Gastrocnemius medialis (tissue), 4 donors: ENCODE data around the gene DOK1. TPM values are rescaled to one million over a fixed set of nuclear protein-coding genes. Genes with fewer than 3 reads are reported as not detected.

Source experiments
- ATAC-seq, 2 donors: fragments of 150-250 bp; one replicate each; pipeline ENCODE4 v1.9.1; 2016
- DNase-seq, 2 donors: peaks; one replicate each; pipeline ENCODE4 v3.0.0-alpha.2; 2019
- H3K27ac ChIP-seq, 4 donors: fragments of 200-600 bp; sonication (generic); 1 replicate in 1 of 4; 2 replicates in 3 of 4; pipeline ENCODE4 v1.5.1; 2016 to 2018; ENCODE audit warnings: mild to moderate bottlenecking in 2 of 4, moderate library complexity in 1 of 4
- H3K27me3 ChIP-seq, 3 donors: fragments of 200-600 bp; sonication (generic) in 2 of 3; 1 replicate in 1 of 3; 2 replicates in 2 of 3; pipeline versions ENCODE4 v1.5.1 to v1.6.0; 2016 to 2019; ENCODE audit warnings: mild to moderate bottlenecking in 1 of 3, moderate library complexity in 1 of 3
- H3K36me3 ChIP-seq, 2 donors: fragments of 200-600 bp; sonication (generic) in 1 of 2; one replicate each; pipeline ENCODE4 v1.5.1; 2017 to 2018
- H3K4me1 ChIP-seq, 2 donors: fragments of 200-600 bp; sonication (generic) in 1 of 2; one replicate each; pipeline ENCODE4 v1.5.1; 2016 to 2017; ENCODE audit warnings: mild to moderate bottlenecking in 2 of 2
- H3K4me3 ChIP-seq, 4 donors: fragments of 200-600 bp; sonication (generic) in 3 of 4; 1 replicate in 1 of 4; 2 replicates in 3 of 4; pipeline ENCODE4 v1.5.1; 2016 to 2019; ENCODE audit warnings: mild to moderate bottlenecking in 2 of 4
- H3K9me3 ChIP-seq, 3 donors: fragments of 200-600 bp; sonication (generic) in 2 of 3; 1 replicate in 1 of 3; 2 replicates in 2 of 3; pipeline ENCODE4 v1.5.1; 2016 to 2019
- CTCF ChIP-seq, 5 experiments: fragments of 450-650 bp in 3 of 5; fragments of 200-600 bp in 2 of 5; sonication (generic) in 2 of 5; IDR thresholded peaks in 4 of 5; conservative IDR thresholded peaks in 1 of 5; 1 replicate in 4 of 5; 2 replicates in 1 of 5; pipeline ENCODE4 v1.5.1; 2016 to 2019; ENCODE audit warnings: antibody characterized with exemption in 5 of 5, mild to moderate bottlenecking in 3 of 5, moderate library complexity in 3 of 5
- POLR2A ChIP-seq, 2 donors: fragments of 450-650 bp; IDR thresholded peaks; one replicate each; pipeline ENCODE4 v1.6.1; 2017; ENCODE audit warnings: antibody characterized with exemption in 2 of 2, mild to moderate bottlenecking in 2 of 2, moderate library complexity in 2 of 2
- in situ Hi-C, 4 donors: fragments of 200-750 bp; cut with MboI; loops; one replicate each; pipeline versions ENCODE4 v1.15.0 to v1.8.0; 2017; ENCODE audit warnings: low sequenced_read_pairs in 4 of 4
- intact Hi-C: fragments of 100-400 bp; cut with DNase I; formaldehyde crosslinking; loops from one replicate; pipeline ENCODE4 v1.15.1; 2023; ENCODE audit warnings: low total_unique reads
- total RNA-seq, 4 donors: library from RNA; depleted of rRNA; stranded (reverse); fragments of >200 nt; gene quantifications; one replicate each; pipeline versions ENCODE4 v1.1.0 to v1.2.3, GENCODE V29; 2016

DOK1 gene
- total RNA-seq, 4 donors from 2014 or later, result 0.51 to 4.1 (median 2.7) TPM

GRCh38 chr2:74526649-74527230 is 27.8 kb upstream of the DOK1 start:
- in situ Hi-C loops, result loop anchor here in 1 of 4 donors (25.0 kb wide), 1 partner anchor 1289 kb away; the partner anchor contains the start of genes CCT7 and PRADC1
- Histone ChIP-seq H3K9me3 (no peaks in the 10 kb centered on the region), H3K36me3 (peaks cover 0 to 33% of the 10 kb centered on the region in 2 donors), H3K4me1 (peaks cover 19 to 28% of the 10 kb centered on the region in 2 donors), H3K4me3 (no peak overlapping the region), H3K27ac (no peak overlapping the region), H3K27me3 (no peaks in the 10 kb centered on the region)
- DNase-seq (no peak), ATAC-seq (no peak)
- intact Hi-C loops, result loop anchor here (10.0 kb wide), 1 partner anchor 308 kb away; the partner anchor contains the start of gene HK2
- TF ChIP-seq POLR2A (IDR thresholded peaks at IDR 0.05) (no peak), CTCF (IDR thresholded peaks at IDR 0.05 in 4 of 5, conservative IDR thresholded peaks at IDR 0.05 in 1 of 5) (no peak)

GRCh38 chr2:74527741-74528140 is 26.8 kb upstream of the DOK1 start:
- ATAC-seq (no peak), DNase-seq (no peak)
- intact Hi-C loops, result loop anchor here (10.0 kb wide), 1 partner anchor 307 kb away; the partner anchor contains the start of gene HK2
- in situ Hi-C loops, result loop anchor here in 1 of 4 donors (25.0 kb wide), 1 partner anchor 1290 kb away; the partner anchor contains the start of genes CCT7 and PRADC1
- Histone ChIP-seq H3K27me3 (no peaks in the 10 kb centered on the region), H3K4me3 (peak overlapping the region in 1 of 4 donors; percentile 7), H3K36me3 (peaks cover 0 to 43% of the 10 kb centered on the region in 2 donors), H3K9me3 (no peaks in the 10 kb centered on the region), H3K27ac (no peak overlapping the region), H3K4me1 (peaks cover 19 to 28% of the 10 kb centered on the region in 2 donors)
- TF ChIP-seq CTCF (IDR thresholded peaks at IDR 0.05 in 4 of 5, conservative IDR thresholded peaks at IDR 0.05 in 1 of 5) (no peak), POLR2A (IDR thresholded peaks at IDR 0.05) (no peak)

GRCh38 chr2:74528600-74529356 is 25.7 kb upstream of the DOK1 start:
- peaks cover 19 to 28% of the 10 kb centered on the region in 2 donors for H3K4me1 ChIP-seq
- peak; percentile 39 to 47 for ATAC-seq
- H3K9me3 ChIP-seq, result no peaks in the 10 kb centered on the region
- H3K36me3 ChIP-seq, result peaks cover 0 to 48% of the 10 kb centered on the region in 2 donors
- H3K4me3 ChIP-seq, result peak overlapping the region; percentile 80 to 100 (median 93)
- intact Hi-C loops (loop anchor here (1.0 to 10.0 kb wide), 5 partner anchors 21 to 791 kb away; partner anchors contain the start of genes CCDC142, HK2, INO80B and PCGF1), in situ Hi-C loops (loop anchor here in 1 of 4 donors (25.0 kb wide), 1 partner anchor 1291 kb away; the partner anchor contains the start of genes CCT7 and PRADC1)
- peak in 1 of 2 donors; percentile 40 for DNase-seq
- H3K27me3 ChIP-seq, result no peaks in the 10 kb centered on the region
- TF ChIP-seq CTCF (IDR thresholded peaks at IDR 0.05 in 4 of 5, conservative IDR thresholded peaks at IDR 0.05 in 1 of 5) (no peak), POLR2A (IDR thresholded peaks at IDR 0.05) (no peak)
- peak overlapping the region; percentile 84 to 94 (median 89) for H3K27ac ChIP-seq

GRCh38 chr2:74529357-74530238 is 24.9 kb upstream of the DOK1 start, which contains the start of the genes AUP1 and HTRA2:
TSS of gene AUP1 (minus strand) at chr2:74529706. CDS start at chr2:74529629, 77 bp downstream.
TSS of gene HTRA2 (plus strand) at chr2:74529933. CDS start at chr2:74530007, 74 bp downstream.
- peak within 1 kb of the TSS; percentile 80 to 100 (median 93) for H3K4me3 ChIP-seq
- H3K9me3 ChIP-seq, result no peaks in the 10 kb centered on the region
- peak within 1 kb of the TSS; percentile 84 to 94 (median 89) for H3K27ac ChIP-seq
- peaks cover 0 to 48% of the 10 kb centered on the region in 2 donors for H3K36me3 ChIP-seq
- peak; percentile 91 to 94 for ATAC-seq
- no peaks in the 10 kb centered on the region for H3K27me3 ChIP-seq
- intact Hi-C loops, result loop anchor here (1.0 to 10.0 kb wide), 5 partner anchors 22 to 792 kb away; partner anchors contain the start of genes CCDC142, HK2, INO80B and PCGF1
- in situ Hi-C loops, result loop anchor here in 2 of 4 donors (5.0 to 25.0 kb wide), 2 partner anchors 47 to 1292 kb away; partner anchors contain the start of genes CCDC142 (in 1 of the 2), CCT7 (in 1 of the 2), PRADC1 (in 1 of the 2) and TTC31 (in 1 of the 2)
- H3K4me1 ChIP-seq, result peaks cover 19 to 28% of the 10 kb centered on the region in 2 donors
- peak; percentile 98 for DNase-seq
- TF ChIP-seq POLR2A (IDR thresholded peaks at IDR 0.05) (peak; percentile 70 to 89), CTCF (IDR thresholded peaks at IDR 0.05 in 4 of 5, conservative IDR thresholded peaks at IDR 0.05 in 1 of 5) (no peak)
